ENCODE data around the gene UGGT2. TPM values are rescaled to one million over a fixed set of nuclear protein-coding genes. Genes with fewer than 3 reads are reported as not detected.

The UGGT2 gene
- total RNA-seq, 1 experiment from 2014 or later = 26.1 TPM

Other genes with a start within 250 kb of the UGGT2 start
- 1.5 and 2.8 TPM in 2 replicates for gene HS6ST3, start 36.7 kb upstream of the UGGT2 start, total RNA-seq (2014; rRNA removed; shearing (Covaris generic))

Data from M059J (cell line).